Esophagus muscularis mucosa (tissue), 4 donors: ENCODE data around the gene STRADA. TPM values are rescaled to one million over a fixed set of nuclear protein-coding genes. Genes with fewer than 3 reads are reported as not detected.

Experiments
- DNase-seq: peaks from one replicate; pipeline ENCODE4 v3.0.0-alpha.2; 2017; ENCODE audit errors: extremely low spot score
- H3K27ac ChIP-seq, 4 donors: fragments of 200-600 bp; sonication (generic); replicated peaks in 1 of 4; 1 replicate in 3 of 4; 2 replicates in 1 of 4; pipeline ENCODE4 v1.5.1; 2016 to 2019; ENCODE audit warnings: mild to moderate bottlenecking in 1 of 4
- H3K27me3 ChIP-seq, 4 donors: fragments of 200-600 bp; sonication (generic); one replicate each; pipeline versions ENCODE4 v1.5.1 to v1.6.0; 2016 to 2019
- H3K36me3 ChIP-seq, 4 donors: fragments of 200-600 bp; sonication (generic); one replicate each; pipeline ENCODE4 v1.5.1; 2016 to 2019
- H3K4me1 ChIP-seq, 4 donors: fragments of 200-600 bp; sonication (generic); one replicate each; pipeline ENCODE4 v1.5.1; 2016 to 2019
- H3K4me3 ChIP-seq, 4 donors: fragments of 200-600 bp; sonication (generic); 1 replicate in 2 of 4; 2 replicates in 2 of 4; pipeline ENCODE4 v1.5.1; 2016 to 2019; ENCODE audit warnings: mild to moderate bottlenecking in 4 of 4, moderate library complexity in 1 of 4
- H3K9me3 ChIP-seq, 4 donors: fragments of 200-600 bp; sonication (generic); 1 replicate in 3 of 4; 2 replicates in 1 of 4; pipeline ENCODE4 v1.5.1; 2016 to 2019
- EP300 ChIP-seq: sonication (generic); formaldehyde crosslinking; IDR thresholded peaks from one replicate; pipeline ENCODE4 v1.6.1; 2017; ENCODE audit warnings: antibody characterized with exemption
- POLR2A ChIP-seq: fragments of 450-650 bp; IDR thresholded peaks from one replicate; pipeline ENCODE4 v1.6.1; 2017; ENCODE audit warnings: antibody characterized with exemption, moderate library complexity, mild to moderate bottlenecking, low read depth
- POLR2AphosphoS5 ChIP-seq, 2 donors: sonication (generic); formaldehyde crosslinking; IDR thresholded peaks; one replicate each; pipeline ENCODE4 v1.6.1; 2017; ENCODE audit warnings: antibody characterized with exemption in 2 of 2
- WGBS: methylation state at CpG from one replicate; pipeline ENCODE4 v1.1.5; 2018; 5-methylcytosine and 5-hydroxymethylcytosine counted together
- intact Hi-C: fragments of 100-400 bp; cut with DNase I; formaldehyde crosslinking; loops from one replicate; pipeline ENCODE4 v1.15.1; 2023
- total RNA-seq, 4 donors: library from RNA; depleted of rRNA; stranded (reverse); fragments of >200 nt; gene quantifications; one replicate each; pipeline versions ENCODE4 v1.1.0 to v1.2.1, GENCODE V29; 2016
- TF ChIP-seq, protein P1 (sequence below), 3 experiments: fragments of 200-600 bp in 2 of 3; fragments of 450-650 bp in 1 of 3; sonication (generic) in 2 of 3; IDR thresholded peaks; one replicate each; pipeline ENCODE4 v1.5.1; 2017 to 2019; ENCODE audit warnings: antibody characterized with exemption in 3 of 3, mild to moderate bottlenecking in 2 of 3, moderate library complexity in 1 of 3

The STRADA gene
- total RNA-seq, 4 donors from 2014 or later = 18.2 to 20.5 (median 20.1) TPM

DNA sequence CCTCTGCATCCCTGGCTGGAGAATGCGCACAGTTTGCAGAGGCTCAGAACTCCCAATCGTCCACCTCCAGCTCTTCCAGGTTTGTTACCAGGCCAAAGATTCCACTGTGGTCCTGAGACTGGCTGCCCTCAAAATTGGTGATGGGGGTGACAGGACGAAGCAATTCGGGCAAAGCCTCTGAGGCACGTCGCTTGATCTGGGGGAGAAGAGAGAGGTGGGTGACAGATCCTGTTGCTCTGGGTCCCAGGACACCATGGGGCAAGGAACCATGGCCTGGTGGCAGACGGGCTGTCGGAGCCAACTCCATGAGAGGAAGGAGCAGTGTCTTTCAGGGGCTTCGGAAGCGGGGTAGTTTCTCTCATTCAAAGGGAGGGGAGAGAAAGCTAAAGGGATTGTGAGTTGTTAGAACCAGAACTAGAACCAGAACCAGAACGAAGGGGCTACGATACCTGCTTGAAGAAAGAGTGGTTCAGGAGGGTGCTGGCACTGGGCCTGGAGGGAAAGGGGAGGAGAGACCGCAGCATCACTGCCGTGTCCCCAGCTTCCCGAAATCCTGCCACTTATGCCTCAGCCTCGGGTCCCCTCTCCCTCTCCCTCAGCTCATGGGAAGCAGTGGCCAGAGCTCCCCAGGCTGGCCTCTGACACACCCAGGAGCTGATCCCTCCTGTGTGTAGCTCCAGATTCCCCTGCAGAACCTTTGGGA is 37.9 kb downstream of the STRADA start:
- no peak for DNase-seq
- WGBS = 88% methylated on average over 16 of the region's 16 CpGs
- no peak overlapping the region for H3K4me3 ChIP-seq
- H3K9me3 ChIP-seq = no peaks in the 10 kb centered on the region
- H3K4me1 ChIP-seq = peaks cover 17 to 38% (median 36%) of the 10 kb centered on the region in 4 donors
- TF ChIP-seq, protein P1, sequence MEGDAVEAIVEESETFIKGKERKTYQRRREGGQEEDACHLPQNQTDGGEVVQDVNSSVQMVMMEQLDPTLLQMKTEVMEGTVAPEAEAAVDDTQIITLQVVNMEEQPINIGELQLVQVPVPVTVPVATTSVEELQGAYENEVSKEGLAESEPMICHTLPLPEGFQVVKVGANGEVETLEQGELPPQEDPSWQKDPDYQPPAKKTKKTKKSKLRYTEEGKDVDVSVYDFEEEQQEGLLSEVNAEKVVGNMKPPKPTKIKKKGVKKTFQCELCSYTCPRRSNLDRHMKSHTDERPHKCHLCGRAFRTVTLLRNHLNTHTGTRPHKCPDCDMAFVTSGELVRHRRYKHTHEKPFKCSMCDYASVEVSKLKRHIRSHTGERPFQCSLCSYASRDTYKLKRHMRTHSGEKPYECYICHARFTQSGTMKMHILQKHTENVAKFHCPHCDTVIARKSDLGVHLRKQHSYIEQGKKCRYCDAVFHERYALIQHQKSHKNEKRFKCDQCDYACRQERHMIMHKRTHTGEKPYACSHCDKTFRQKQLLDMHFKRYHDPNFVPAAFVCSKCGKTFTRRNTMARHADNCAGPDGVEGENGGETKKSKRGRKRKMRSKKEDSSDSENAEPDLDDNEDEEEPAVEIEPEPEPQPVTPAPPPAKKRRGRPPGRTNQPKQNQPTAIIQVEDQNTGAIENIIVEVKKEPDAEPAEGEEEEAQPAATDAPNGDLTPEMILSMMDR (IDR thresholded peaks at IDR 0.05) = no peak
- TF ChIP-seq EP300 = no peak
- no peak for TF ChIP-seq POLR2A
- no peak for TF ChIP-seq POLR2AphosphoS5 (IDR thresholded peaks at IDR 0.05)
- peaks cover 0 to 19% (median 0%) of the 10 kb centered on the region in 4 donors for H3K27me3 ChIP-seq
- H3K36me3 ChIP-seq = peaks cover 18 to 61% (median 59%) of the 10 kb centered on the region in 4 donors
- H3K27ac ChIP-seq = no peak overlapping the region
- intact Hi-C loops = loop anchor here (5.0 kb wide), 1 partner anchor 81 kb away; the partner anchor contains the start of gene MAP3K3

DNA sequence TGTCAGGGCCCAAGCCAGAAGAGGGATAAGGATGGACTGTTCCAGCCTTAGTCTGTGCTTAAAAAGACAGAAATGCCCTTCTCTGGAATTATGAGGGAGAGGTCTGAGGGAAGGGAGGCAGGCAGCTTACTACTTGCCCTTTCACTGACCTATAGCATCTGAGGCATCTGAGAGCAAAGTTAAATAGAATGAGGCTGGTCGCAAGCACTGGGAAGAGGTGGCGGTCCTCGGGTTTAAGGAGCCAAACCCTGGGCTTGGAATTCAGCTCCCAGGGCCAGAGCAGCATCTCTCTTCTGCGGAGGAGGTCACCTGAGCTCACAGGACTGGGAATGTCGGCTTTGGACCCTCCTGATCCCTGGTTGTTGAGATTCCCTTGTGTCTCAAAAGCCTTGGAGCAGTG is 38.6 kb downstream of the STRADA start:
- Histone ChIP-seq H3K36me3 (peaks cover 16 to 54% (median 52%) of the 10 kb centered on the region in 4 donors), H3K9me3 (no peaks in the 10 kb centered on the region), H3K27me3 (peaks cover 0 to 19% (median 0%) of the 10 kb centered on the region in 4 donors), H3K4me3 (no peak overlapping the region), H3K27ac (no peak overlapping the region), H3K4me1 (peaks cover 20 to 45% (median 43%) of the 10 kb centered on the region in 4 donors)
- no peak for DNase-seq
- 90% methylated on average over 5 of the region's 5 CpGs for WGBS
- intact Hi-C loops = loop anchor here (5.0 kb wide), 1 partner anchor 81 kb away; the partner anchor contains the start of gene MAP3K3
- TF ChIP-seq EP300 (no peak), POLR2AphosphoS5 (IDR thresholded peaks at IDR 0.05) (no peak), POLR2A (no peak)
- TF ChIP-seq, protein P1 (IDR thresholded peaks at IDR 0.05) = no peak

DNA sequence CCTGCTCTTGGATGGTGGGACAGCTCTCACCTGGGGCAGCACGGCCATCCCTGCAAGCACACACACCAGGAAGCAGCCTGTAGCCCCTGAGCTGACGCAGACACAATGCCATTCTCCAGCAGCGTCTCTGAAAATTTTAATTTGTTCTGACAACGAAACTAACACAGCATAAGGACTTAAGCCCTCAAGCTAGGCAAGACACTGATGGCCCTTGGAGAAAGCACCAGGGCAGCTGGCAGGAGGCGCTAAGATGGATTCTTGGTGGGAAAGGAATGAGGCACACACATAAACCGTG is 38.9 kb downstream of the STRADA start:
- intact Hi-C loops = loop anchor here (5.0 kb wide), 1 partner anchor 80 kb away; the partner anchor contains the start of gene MAP3K3

DNA sequence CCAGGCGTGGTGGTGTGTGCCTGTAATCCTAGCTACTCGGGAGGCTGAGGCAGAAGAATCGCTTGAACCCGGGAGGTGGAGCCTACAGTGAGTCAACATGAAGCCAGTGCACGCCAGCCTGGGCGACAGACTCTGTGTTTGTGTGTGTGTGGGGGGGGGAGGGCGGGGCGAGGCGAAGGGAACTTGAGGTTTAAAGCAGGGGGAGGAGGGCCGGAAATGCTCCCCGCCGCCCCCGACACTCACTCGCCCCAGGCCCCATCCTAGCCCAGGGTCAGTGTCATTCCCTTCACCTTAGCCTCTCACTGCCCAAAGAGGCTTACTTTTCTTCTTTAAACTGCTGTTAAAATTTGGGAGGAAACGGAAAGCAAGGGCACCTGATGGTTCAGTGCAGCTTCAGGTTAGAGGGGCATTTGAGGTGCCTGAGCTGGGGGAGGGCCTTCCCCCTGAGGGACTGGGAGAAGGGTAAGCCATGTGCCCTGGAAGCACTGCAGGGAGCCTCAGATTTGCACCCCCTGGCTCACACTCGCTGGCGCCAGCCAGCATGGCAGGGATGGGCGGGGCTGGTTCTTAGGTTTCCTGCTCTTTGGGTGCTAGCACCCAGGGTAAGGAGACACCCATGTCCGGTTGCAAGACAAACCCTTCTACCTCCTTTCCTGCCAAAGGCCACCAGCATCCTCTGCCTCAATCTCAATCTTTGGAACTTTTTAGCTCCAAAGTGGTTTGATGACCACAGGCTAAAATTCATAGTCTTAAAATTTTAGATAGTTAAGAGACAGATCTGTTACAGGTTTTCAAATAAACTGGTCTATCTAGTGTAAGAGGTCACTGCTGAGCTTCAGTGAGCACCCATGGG is 39.5 kb downstream of the STRADA start:
- Histone ChIP-seq H3K27me3 (peaks cover 0 to 19% (median 0%) of the 10 kb centered on the region in 4 donors), H3K9me3 (no peaks in the 10 kb centered on the region), H3K27ac (peak overlapping the region in 1 of 4 donors; percentile 83), H3K4me3 (peak overlapping the region in 1 of 4 donors; percentile 68), H3K36me3 (peaks cover 12 to 46% (median 45%) of the 10 kb centered on the region in 4 donors), H3K4me1 (peaks cover 20 to 55% (median 51%) of the 10 kb centered on the region in 4 donors)
- intact Hi-C loops = loop anchor here (5.0 kb wide), 1 partner anchor 80 kb away; the partner anchor contains the start of gene MAP3K3
- no peak for DNase-seq
- TF ChIP-seq, protein P1 (IDR thresholded peaks at IDR 0.05) = no peak
- no peak for TF ChIP-seq POLR2A
- TF ChIP-seq EP300 = no peak
- TF ChIP-seq POLR2AphosphoS5 (IDR thresholded peaks at IDR 0.05) = no peak
- 90% methylated on average over 19 of the region's 19 CpGs for WGBS

More for the DNA sequence above, 38.9 kb downstream of the STRADA start:
- Histone ChIP-seq H3K4me1 (peaks cover 20 to 49% (median 47%) of the 10 kb centered on the region in 4 donors), H3K4me3 (no peak overlapping the region), H3K36me3 (peaks cover 16 to 51% (median 50%) of the 10 kb centered on the region in 4 donors), H3K9me3 (no peaks in the 10 kb centered on the region), H3K27me3 (peaks cover 0 to 19% (median 0%) of the 10 kb centered on the region in 4 donors), H3K27ac (peak overlapping the region in 1 of 4 donors; percentile 7)
- no peak for DNase-seq
- 87% methylated on average over 6 of the region's 6 CpGs for WGBS
- TF ChIP-seq, protein P1 (IDR thresholded peaks at IDR 0.05) = no peak
- TF ChIP-seq POLR2A (no peak), POLR2AphosphoS5 (IDR thresholded peaks at IDR 0.05) (no peak), EP300 (no peak)
